Measurements from ENCODE around the gene FAM171A2.
A peak's percentile ranks its signal among the peaks of the same experiment; 100 is the strongest.
"Not testable (repeated sequence)": the region's sequence is repeated elsewhere in the genome, so short reads cannot be mapped to it uniquely, and the experiment has no call there.

The FAM171A2 gene

GRCh38 chr17:44383363-44383762 lies 19.7 kb upstream of the FAM171A2 start:
- no peak for DNase-seq

- DNase-seq, result no peak
These were observed 19.3 kb upstream of the FAM171A2 start for GRCh38 chr17:44382917-44383316.

- DNase-seq, result no peak
These were observed 18.2 kb upstream of the FAM171A2 start for GRCh38 chr17:44381810-44382305.

GRCh38 chr17:44380767-44381166 lies 17.1 kb upstream of the FAM171A2 start:
- no peak for DNase-seq

- DNase-seq, result no peak
These were observed 16.2 kb upstream of the FAM171A2 start for GRCh38 chr17:44379887-44380286.

- no peak for DNase-seq
These were observed 14.6 kb upstream of the FAM171A2 start for GRCh38 chr17:44378171-44378705.

GRCh38 chr17:44376779-44377178 lies 13.1 kb upstream of the FAM171A2 start:
- no peak for DNase-seq

GRCh38 chr17:44376124-44376523 lies 12.5 kb upstream of the FAM171A2 start:
- peak; percentile 21 for DNase-seq

GRCh38 chr17:44375196-44376017 lies 11.8 kb upstream of the FAM171A2 start:
- no peak for DNase-seq

- DNase-seq, result no peak
These were observed 10.9 kb upstream of the FAM171A2 start for GRCh38 chr17:44374306-44375195.

- no peak for DNase-seq
These were observed 8.4 kb upstream of the FAM171A2 start for GRCh38 chr17:44372036-44372435.

GRCh38 chr17:44369414-44370023 lies 5.9 kb upstream of the FAM171A2 start:
- DNase-seq, result not testable (repeated sequence)

GRCh38 chr17:44368391-44369243 lies 5.0 kb upstream of the FAM171A2 start:
- not testable (repeated sequence) for DNase-seq

- no peak for DNase-seq
These were observed 3.8 kb upstream of the FAM171A2 start for GRCh38 chr17:44367231-44367979.

- not testable (repeated sequence) for DNase-seq
These were observed 1.4 kb upstream of the FAM171A2 start for GRCh38 chr17:44365051-44365450.

GRCh38 chr17:44362949-44363612 lies 572 bp downstream of the FAM171A2 start:
- DNase-seq, result no peak

GRCh38 chr17:44362459-44362948 lies 1.1 kb downstream of the FAM171A2 start:
- no peak for DNase-seq

- no peak for DNase-seq
These were observed 2.1 kb downstream of the FAM171A2 start for GRCh38 chr17:44361292-44362260.

- DNase-seq, result peak; percentile 48
These were observed 2.8 kb downstream of the FAM171A2 start for GRCh38 chr17:44360826-44361225.
